GM21360 (cell line): Measurements from ENCODE around the gene TMOD1.
A peak's percentile ranks its signal among the peaks of the same experiment; 100 is the strongest.
"Not testable (repeated sequence)": the region's sequence is repeated elsewhere in the genome, so short reads cannot be mapped to it uniquely, and the experiment has no call there.

Experiments
- ATAC-seq: cut with Tn5 transposase; IDR thresholded peaks from one replicate; pipeline ENCODE4 v1.9.1; 2021; ENCODE audit warnings: mild to moderate bottlenecking, moderate library complexity; ENCODE audit not compliant: unreplicated experiment

TMOD1 gene

DNA sequence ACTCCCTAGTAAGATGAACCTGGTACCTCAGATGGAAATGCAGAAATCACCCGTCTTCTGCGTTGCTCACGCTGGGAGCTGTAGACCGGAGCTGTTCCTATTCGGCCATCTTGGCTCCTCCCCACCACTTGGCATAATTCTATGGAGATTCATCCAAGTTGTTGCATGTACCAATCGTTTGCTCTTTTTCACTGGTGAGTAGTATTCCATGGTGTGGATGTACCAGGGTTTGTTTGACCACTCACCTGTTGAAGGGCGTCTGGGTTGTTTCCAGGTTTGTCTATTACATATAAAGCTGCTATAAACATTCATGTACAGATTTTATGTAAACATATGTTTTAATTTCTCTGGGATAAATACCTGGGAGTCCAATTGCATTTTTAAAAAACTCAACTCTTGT, 85.4 kb downstream of the TMOD1 start:
- ATAC-seq = not testable (repeated sequence)

DNA sequence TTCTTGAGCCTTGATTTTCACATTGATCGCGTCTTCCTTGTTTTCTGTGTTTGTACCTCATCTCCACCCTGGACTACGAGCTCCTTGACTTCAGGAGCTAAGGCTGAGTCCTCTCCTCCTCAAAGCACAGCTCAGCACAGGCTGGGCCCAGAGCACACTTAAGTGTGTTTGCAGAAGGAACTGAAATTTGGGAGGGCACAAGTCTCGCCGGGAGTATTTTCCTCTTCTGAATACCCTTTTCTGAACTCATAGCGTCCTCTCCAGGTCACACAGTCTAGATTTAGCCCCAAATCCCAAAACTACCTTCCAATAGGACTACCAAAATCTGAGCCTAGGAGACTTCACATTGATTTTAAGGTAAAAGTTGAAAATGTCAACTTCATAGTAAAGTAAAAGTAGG, 90.1 kb downstream of the TMOD1 start:
- ATAC-seq = no peak

GRCh38 chr9:97592126-97592525, 90.7 kb downstream of the TMOD1 start:
- ATAC-seq = no peak

DNA sequence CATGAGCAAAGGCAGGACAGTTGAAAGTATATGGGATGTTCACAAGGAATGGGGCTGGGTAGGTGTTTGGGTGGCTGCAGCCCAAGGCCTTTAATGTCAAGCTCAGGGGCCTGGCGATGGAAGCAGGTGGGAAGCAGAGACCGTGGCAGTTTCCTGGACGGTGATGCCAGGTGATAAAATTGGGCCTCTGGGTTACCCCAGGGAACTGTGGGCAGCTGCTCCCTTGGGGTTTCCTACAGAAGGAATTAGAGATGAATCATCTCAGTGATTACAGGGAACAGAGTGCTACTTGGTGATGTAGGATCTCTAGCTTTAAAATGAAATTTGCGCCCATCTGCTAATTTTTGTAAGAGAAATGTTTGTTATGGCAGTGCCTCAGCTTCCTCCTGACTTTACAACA, 92.5 kb downstream of the TMOD1 start:
- no peak for ATAC-seq

DNA sequence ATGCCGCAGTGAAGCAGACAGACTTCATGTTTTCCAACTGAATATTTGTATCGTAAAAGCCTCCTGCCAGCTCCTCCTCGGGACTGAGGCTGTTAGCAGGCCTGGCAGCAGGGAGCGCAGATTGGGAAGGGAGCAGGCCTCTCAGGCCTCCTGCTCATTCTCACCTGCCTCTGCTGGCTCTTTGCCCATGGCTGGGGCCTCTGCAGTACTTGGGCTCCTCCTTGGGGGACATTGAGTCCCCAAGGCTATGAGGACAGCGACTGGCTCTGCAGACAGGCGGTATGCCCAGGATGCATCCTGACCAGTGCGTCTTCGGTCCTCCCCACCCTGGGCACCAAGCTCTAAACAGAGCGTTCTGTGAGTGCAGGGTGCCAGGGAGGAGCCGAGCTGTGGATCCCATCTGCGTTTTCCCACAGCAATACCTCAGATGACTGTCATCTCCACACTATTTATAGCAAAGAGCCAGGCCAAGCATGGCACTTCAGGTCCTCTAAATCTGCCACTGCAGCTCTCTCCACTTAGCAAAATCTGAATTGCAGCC, 93.0 kb downstream of the TMOD1 start:
- no peak for ATAC-seq

DNA sequence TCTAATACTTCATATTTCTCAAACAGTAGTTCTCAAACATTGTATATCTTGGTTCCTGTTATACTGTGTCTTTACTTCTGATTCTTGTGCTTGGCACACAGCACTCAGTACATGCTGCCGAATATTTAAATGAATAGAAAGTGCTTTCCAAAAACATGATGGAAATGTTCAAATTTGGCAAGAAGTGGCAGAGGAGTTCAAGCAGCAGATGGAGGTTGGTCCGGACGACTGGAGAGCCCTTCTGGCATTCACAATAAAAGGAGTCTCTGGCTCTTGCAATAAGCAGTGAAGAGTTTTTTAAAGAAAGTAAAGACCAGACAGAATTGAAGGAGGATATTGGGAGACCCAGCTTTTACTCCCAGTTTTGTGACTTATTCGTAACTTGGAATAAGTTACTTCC, 95.4 kb downstream of the TMOD1 start:
- no peak for ATAC-seq

DNA sequence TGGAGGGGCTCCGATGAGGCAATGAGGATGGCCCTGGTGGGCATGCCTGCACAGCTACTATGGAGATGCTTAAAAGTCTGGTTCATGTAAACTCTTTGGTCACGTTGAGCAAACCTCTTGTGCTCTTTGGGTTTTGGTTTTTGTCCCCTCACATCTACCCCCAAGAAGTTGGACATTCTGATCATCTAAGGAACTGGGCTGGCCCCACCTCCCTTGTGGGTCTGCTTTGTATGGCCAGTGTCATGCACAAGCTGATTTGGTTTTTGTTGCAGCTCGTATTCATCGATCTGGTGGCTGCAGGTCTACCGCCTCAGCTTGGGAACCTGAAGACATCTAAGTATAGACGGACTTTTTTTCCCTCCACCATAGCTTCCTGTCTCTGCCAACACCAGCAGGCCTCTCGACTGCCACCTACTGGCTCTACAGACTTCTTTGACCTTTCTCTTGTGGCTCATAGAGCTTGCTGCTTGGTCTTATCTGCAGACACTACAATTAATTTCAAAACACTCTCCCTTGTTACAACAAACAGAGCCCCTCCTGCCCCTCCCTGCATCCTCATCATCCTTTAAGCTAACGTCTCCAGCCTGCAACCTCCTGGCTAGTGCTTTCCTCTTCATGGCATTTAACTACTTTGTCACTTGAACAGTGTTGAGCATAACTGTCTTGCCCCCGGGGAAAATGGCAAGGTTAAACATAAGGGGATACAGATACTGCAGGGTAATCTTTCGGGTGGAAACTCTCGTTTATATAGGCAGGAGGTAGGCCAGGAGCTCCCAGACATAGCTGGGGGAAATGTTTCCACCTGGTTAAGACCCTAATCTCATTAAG, 97.2 kb downstream of the TMOD1 start:
- ATAC-seq = peak; percentile 75

DNA sequence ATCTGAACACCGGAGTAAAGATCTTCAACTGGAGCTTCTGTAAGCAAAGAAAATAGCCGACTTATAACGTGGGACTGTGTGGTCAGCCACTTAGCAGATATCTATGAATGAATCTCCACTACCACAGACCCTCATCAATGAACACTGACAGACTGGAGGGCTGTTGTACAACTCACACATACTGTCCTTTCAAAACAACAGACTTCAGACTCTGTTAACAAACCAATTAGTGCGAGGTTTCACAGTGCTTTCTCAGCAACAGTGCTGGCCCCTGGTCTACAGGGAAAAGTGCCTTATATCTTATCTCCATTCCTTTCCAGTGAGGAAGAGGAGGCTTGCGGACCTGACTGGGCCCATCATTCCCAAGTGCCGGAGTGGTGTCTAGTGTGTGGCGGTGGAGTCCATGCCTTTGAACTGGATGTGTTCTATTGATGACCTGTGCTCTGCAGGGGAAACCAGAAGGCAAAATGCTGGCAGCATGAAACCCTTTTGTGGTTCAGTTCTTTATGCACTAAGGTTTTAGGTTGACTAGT, 97.9 kb downstream of the TMOD1 start:
- ATAC-seq = no peak

GRCh38 chr9:97600531-97601227, 99.2 kb downstream of the TMOD1 start:
- ATAC-seq = no peak

GRCh38 chr9:97601228-97601898, 99.9 kb downstream of the TMOD1 start:
- no peak for ATAC-seq

DNA sequence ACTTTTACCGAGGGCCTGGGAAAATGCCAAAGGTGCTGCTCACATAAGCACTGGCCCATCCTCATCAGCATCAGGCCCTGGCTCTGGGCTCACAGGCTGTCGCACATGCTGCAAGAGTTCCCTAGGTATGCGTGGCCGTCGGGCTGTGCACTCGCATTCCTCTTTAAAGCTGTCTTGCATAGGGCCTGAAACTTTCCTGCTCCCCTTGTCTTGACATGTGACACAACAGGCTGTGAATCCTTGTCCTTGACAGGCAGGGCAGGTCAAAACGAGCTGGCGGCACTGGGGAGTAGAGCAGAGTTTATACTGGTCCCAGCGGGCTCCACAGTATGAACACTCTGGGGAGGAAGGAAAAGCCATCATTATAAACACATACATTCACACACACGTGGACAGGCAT, 101.0 kb downstream of the TMOD1 start:
- no peak for ATAC-seq

- no peak for ATAC-seq
Observed at GRCh38 chr9:97604901-97605645, 103.6 kb downstream of the TMOD1 start.

DNA sequence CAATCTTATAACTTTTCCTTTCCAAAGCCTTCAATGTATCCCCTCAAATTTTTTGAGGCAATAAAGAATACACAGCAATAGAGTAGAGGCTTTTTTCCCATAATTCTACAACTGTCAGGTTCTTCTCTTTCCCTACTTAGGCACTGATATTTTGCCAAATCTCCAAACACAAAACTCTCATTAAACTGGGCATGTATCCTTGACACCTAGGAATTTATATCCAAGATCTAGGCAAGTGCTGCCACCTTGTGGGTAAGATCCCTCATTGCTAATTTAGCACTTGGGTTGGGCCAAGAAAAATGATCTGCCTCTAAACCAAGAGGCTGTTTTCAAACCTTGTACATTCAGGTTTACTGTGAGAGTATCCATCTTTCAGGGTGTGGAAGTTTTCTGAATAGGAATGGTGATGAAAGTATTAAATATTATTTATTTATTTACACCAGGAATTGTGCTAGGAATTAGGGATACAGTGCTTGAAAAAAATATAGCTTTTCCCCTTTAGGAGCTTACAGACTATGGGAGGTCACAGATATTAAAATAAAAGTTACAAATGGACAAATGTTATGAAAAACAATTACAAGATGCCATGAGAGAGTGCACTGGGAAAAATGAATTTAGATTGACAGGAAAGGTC, 114.1 kb downstream of the TMOD1 start:
- ATAC-seq = no peak

DNA sequence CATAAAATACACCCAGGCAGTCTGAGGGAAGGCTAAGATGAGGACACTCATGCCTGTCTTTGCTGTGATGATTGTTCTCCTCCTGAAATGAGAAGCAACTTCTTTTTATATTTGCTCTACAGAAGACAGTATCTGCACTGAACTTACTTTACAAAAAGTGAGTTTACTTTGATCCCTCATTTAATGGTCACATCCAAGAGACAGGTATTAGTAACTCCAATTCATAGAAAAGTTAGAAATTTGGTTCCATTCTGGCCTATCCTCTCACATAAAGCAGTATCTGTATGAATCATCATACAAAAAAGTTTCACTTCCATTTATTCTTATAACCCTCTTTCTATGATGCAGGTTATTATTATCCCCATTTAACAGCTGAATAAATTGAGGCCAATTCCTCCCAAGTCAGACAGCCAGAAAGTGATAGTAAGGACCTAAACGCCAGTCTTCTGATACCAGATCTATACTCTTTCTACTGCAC, 116.5 kb downstream of the TMOD1 start:
- no peak for ATAC-seq

- not testable (repeated sequence) for ATAC-seq
Observed at GRCh38 chr9:97620063-97620462, 118.6 kb downstream of the TMOD1 start.

DNA sequence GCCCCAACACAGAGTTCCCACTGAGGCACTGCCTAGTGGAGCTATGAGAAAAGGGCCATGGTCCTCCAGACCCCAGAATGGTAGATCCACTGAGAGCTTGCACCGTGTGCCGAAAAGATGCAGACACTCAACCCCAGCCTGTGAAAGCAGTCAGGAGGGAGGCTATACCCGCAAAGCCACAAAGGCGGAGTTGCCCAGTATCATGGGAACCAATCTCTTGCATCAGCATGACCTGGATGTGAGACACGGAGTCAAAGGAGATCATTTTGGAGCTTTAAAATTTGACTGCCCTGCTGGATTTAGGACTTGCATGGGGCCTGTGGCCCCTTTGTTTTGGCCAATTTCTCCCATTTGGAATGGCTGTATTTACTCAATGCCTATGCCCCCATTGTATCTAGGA, 121.0 kb downstream of the TMOD1 start:
- ATAC-seq = not testable (repeated sequence)

- ATAC-seq = no peak
Observed at GRCh38 chr9:97623946-97624345, 122.5 kb downstream of the TMOD1 start.

- ATAC-seq = no peak
Observed at GRCh38 chr9:97625620-97626019, 124.2 kb downstream of the TMOD1 start.

- ATAC-seq = no peak
Observed at GRCh38 chr9:97627624-97628023, 126.2 kb downstream of the TMOD1 start.

- no peak for ATAC-seq
Observed at GRCh38 chr9:97628668-97629067, 127.2 kb downstream of the TMOD1 start.
